Measurements from ENCODE around the gene CXCL5. TPM values are rescaled to one million over a fixed set of nuclear protein-coding genes. Genes with fewer than 3 reads are reported as not detected.

CXCL5 gene
- total RNA-seq, 1 donor, result 0.36 TPM

DNA sequence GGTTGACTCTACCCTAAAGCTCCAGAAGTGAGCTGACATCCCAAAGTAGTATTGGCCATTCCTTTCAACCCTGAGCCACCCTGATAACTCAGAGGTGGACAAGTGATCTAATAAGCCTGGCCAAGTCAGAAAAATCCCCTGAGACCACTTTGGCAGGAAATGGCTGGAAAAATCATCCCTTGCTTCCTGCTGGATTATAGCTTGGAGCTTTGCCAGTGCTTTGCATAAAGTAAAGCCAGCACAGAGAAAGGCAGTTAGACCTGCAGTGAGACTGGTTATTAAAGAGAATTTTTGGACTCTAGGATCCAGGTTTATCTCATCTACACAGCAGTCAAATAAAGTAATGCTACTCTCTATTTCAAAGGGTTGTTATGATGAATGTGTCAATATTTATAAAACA, 33.6 kb upstream of the CXCL5 start:
- TF ChIP-seq, protein P1, sequence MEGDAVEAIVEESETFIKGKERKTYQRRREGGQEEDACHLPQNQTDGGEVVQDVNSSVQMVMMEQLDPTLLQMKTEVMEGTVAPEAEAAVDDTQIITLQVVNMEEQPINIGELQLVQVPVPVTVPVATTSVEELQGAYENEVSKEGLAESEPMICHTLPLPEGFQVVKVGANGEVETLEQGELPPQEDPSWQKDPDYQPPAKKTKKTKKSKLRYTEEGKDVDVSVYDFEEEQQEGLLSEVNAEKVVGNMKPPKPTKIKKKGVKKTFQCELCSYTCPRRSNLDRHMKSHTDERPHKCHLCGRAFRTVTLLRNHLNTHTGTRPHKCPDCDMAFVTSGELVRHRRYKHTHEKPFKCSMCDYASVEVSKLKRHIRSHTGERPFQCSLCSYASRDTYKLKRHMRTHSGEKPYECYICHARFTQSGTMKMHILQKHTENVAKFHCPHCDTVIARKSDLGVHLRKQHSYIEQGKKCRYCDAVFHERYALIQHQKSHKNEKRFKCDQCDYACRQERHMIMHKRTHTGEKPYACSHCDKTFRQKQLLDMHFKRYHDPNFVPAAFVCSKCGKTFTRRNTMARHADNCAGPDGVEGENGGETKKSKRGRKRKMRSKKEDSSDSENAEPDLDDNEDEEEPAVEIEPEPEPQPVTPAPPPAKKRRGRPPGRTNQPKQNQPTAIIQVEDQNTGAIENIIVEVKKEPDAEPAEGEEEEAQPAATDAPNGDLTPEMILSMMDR (IDR thresholded peaks at IDR 0.05; ENCODE audit: insufficient read depth, low read length), result no peak
- DNase-seq (ENCODE audit: low read depth), result peak; percentile 72
- no peak overlapping the region for H3K4me3 ChIP-seq (ENCODE audit: low read depth, low read length)

DNA sequence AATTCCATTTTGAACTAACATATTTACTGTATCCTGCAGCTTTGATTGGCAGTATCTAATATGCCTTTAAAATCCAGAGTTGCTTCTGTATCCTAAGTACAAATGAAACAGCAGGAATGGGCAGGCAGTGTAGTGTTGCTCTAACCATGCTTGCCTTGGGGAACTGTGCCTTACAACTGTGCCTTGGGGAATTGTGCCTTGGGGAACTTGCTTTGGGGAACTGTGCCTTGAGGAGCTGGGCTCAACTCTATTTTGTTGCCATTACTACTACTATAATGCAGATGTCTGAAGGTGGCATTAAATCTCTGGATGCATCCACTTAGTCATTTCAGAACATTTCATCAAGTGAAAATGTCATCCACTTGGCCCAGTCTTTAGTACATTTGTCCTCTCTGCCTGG, 33.1 kb upstream of the CXCL5 start:
- DNase-seq (ENCODE audit: low read depth), result no peak
- TF ChIP-seq, protein P1 (IDR thresholded peaks at IDR 0.05; ENCODE audit: insufficient read depth, low read length), result no peak

DNA sequence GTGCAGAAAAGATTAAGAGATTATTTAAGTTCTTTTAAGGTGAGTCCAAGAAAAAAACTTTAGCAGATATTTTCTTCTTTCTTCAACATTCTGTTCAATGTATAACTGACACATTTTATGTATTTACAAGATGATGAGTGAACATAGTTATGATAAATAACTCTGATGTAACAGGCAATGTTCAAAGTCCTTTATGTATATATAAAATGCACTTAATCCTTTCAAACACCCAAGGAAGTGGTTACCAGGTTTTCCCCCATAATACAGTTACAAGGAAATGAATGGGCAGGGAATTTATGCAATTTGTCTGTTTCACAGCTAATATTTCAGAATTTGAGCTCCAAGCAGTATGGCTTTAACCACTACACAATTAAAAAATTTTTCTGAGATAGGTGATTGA, 31.8 kb upstream of the CXCL5 start:
- DNase-seq (ENCODE audit: low read depth), result no peak
- H3K4me3 ChIP-seq (ENCODE audit: low read depth, low read length), result no peak overlapping the region
- TF ChIP-seq, protein P1 (IDR thresholded peaks at IDR 0.05; ENCODE audit: insufficient read depth, low read length), result no peak

More for the DNA sequence above, 33.1 kb upstream of the CXCL5 start:
- H3K4me3 ChIP-seq (ENCODE audit: low read depth, low read length), result no peak overlapping the region

DNA sequence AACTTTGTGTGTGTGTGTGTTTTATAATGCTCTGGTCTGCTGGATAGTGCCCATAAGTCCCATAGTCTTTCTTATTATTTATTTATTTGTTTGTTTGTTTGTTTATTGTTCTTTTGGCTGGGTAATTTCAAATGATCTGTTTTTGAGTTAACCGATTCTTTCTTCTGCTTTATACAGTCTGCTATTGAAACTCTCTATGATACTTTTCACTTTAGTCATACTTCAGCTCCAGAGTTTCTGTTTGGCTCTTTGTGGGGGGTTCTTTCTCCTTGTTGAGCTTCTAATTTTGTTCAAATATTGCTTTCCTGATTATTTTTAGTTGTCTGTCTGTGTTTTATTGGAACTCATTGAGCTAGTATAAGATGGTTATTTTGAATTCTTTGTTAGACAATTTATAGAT, 30.0 kb upstream of the CXCL5 start:
- H3K4me3 ChIP-seq (ENCODE audit: low read depth, low read length), result no peak overlapping the region
- TF ChIP-seq, protein P1 (IDR thresholded peaks at IDR 0.05; ENCODE audit: insufficient read depth, low read length), result no peak
- DNase-seq (ENCODE audit: low read depth), result no peak

DNA sequence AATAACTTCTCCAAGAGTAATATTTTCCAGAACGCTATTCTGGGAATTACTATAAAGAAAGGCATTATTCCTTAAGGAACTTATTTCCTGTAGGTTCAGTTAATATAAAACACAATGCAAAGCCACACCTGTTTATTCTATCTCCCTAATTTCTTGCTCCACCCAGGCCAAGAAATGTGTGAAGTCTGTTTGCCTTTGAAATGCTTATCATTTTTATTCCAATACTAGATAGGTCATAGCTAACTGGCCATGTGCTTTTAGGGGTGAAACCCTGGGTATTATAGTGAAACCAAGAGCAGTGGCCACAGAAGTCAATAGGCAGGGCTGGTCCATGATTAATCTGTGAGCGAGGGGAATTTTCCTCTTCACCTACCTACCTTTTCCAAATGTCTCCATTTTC, 25.2 kb upstream of the CXCL5 start:
- DNase-seq (ENCODE audit: low read depth), result no peak
- TF ChIP-seq, protein P1 (IDR thresholded peaks at IDR 0.05; ENCODE audit: insufficient read depth, low read length), result no peak
- no peak overlapping the region for H3K4me3 ChIP-seq (ENCODE audit: low read depth, low read length)

DNA sequence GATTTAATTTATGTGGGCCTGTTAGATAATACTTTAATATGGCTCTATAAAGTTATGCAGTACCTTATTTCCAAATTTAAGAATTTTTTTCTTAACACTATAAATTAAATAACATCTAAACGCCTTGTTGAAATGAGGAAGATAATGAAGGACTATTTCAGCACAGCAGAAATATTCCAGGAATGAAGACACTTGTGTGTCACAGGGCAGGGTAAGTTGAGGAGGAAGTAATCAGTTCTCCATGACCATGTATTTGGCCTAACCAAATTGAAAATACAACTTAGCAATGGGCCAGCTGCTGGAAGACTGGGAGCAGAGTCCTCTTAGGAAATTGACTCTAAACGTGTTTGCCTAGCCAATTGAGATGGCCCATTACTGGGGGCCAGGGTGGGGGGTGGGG, 23.1 kb upstream of the CXCL5 start:
- TF ChIP-seq, protein P1 (IDR thresholded peaks at IDR 0.05; ENCODE audit: insufficient read depth, low read length), result no peak
- no peak overlapping the region for H3K4me3 ChIP-seq (ENCODE audit: low read depth, low read length)

DNA sequence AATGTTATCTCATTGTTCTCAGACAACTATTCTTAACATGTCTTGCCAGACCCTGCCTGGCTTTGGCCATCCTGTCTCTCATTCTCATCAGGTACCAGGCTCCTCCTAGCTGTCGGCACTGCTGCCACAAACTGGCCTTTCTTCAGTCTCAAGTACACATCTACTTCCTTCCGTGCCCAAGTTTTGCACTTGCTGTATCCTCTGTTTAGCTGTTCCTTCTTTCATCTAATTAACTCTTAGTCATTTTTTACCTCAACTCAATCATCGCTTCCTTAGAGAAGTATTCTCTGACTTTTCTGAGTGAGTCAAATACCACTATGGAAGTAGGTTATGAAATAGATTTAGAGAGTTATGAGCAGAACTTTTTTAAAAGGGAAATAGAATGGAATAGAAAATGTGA, 20.3 kb upstream of the CXCL5 start:
- no peak for DNase-seq (ENCODE audit: low read depth)
- no peak overlapping the region for H3K4me3 ChIP-seq (ENCODE audit: low read depth, low read length)
- TF ChIP-seq, protein P1 (IDR thresholded peaks at IDR 0.05; ENCODE audit: insufficient read depth, low read length), result no peak

More for the DNA sequence above, 23.1 kb upstream of the CXCL5 start:
- DNase-seq (ENCODE audit: low read depth), result no peak
